ENCODE data around the gene ZIC4.

The ZIC4 gene

DNA sequence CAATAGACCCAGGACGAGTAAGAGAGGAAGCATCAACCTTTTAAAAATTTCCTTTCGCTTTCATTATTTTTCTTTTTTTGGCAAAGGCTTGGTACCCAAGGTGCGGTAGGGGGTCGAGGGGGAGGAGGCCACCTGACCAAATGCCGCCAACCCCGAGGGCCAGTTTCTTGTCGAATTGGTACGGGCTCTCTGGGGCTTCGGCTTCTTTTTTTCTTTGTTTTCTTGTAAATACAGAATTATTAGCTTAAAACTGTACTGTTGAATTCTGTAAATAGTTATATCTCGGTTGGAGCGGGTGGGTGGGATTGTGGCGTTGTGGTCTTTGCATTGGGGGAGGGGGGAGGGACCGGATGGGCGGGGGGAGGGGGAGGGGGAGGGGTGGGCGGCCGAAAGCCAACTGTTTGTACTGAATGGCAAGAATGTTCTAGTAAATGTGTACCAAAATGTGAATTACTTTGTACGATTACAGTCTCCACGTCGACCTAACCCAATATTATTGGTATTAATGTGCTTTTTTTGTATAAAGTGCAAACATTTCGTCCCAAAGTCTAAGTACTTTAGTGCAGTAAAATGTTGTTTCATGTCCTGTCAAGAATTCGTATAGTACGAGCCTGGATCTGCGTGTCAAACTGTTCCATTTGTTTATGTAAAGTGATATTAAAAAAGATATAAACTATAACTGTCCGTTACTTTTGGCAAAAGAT is 7.5 kb upstream of the ZIC4 start (continued):
- no peak for TF ChIP-seq PATZ1 (CRISPR knock-in tag; IDR thresholded peaks at IDR 0.05; ENCODE audit: borderline replicate concordance)

GRCh38 chr3:147412917-147413685 is 6.8 kb upstream of the ZIC4 start:
- ATAC-seq: no peak
- no peak for TF ChIP-seq ZNF8 (CRISPR knock-in tag; IDR thresholded peaks at IDR 0.05)
- no peak for TF ChIP-seq CREB5 (CRISPR knock-in tag; IDR thresholded peaks at IDR 0.05; ENCODE audit: low read depth)
- TF ChIP-seq ZC3H10 (CRISPR knock-in tag; IDR thresholded peaks at IDR 0.05): no peak
- no peak for TF ChIP-seq PATZ1 (CRISPR knock-in tag; IDR thresholded peaks at IDR 0.05; ENCODE audit: borderline replicate concordance)
- no peak for TF ChIP-seq ARNTL (CRISPR knock-in tag; IDR thresholded peaks at IDR 0.05; ENCODE audit: borderline replicate concordance, low read depth)
- no peak for TF ChIP-seq OSR1 (CRISPR knock-in tag; IDR thresholded peaks at IDR 0.05)

DNA sequence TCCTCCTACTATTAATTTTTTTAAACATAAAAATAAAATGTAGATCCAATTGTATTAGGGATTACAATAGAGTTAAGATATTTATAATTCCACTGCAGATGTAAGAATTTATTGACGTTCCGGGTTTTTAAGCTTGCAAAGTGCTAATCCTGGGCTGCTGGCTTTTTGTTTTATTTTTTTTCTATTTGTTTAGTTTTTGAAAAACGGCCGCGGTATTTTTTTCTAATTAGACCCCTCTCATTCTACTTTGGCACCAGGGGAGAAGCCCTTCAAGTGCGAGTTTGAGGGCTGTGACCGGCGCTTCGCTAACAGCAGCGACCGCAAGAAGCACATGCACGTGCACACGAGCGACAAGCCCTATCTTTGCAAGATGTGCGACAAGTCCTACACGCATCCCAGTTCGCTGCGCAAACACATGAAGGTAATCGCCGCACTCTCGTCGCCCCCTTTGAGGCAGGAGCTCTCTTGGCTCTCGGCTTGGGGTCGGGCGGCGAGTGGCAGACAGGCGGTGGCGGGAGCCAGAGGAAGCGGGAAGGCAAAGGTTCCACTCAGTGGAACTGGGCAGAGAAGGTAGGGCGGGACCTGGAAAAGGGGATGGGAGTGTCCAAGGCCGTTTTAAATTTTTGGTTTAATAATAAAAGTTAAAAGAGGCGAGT is 6.0 kb upstream of the ZIC4 start:
- no peak for TF ChIP-seq GLIS3 (CRISPR knock-in tag; IDR thresholded peaks at IDR 0.05)
- TF ChIP-seq, protein P1, sequence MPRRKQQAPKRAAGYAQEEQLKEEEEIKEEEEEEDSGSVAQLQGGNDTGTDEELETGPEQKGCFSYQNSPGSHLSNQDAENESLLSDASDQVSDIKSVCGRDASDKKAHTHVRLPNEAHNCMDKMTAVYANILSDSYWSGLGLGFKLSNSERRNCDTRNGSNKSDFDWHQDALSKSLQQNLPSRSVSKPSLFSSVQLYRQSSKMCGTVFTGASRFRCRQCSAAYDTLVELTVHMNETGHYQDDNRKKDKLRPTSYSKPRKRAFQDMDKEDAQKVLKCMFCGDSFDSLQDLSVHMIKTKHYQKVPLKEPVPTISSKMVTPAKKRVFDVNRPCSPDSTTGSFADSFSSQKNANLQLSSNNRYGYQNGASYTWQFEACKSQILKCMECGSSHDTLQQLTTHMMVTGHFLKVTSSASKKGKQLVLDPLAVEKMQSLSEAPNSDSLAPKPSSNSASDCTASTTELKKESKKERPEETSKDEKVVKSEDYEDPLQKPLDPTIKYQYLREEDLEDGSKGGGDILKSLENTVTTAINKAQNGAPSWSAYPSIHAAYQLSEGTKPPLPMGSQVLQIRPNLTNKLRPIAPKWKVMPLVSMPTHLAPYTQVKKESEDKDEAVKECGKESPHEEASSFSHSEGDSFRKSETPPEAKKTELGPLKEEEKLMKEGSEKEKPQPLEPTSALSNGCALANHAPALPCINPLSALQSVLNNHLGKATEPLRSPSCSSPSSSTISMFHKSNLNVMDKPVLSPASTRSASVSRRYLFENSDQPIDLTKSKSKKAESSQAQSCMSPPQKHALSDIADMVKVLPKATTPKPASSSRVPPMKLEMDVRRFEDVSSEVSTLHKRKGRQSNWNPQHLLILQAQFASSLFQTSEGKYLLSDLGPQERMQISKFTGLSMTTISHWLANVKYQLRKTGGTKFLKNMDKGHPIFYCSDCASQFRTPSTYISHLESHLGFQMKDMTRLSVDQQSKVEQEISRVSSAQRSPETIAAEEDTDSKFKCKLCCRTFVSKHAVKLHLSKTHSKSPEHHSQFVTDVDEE (CRISPR knock-in tag; IDR thresholded peaks at IDR 0.05): no peak
- no peak for TF ChIP-seq TOX (CRISPR knock-in tag; IDR thresholded peaks at IDR 0.05; ENCODE audit: borderline replicate concordance)
- TF ChIP-seq ZNF70 (CRISPR knock-in tag; IDR thresholded peaks at IDR 0.05): no peak
- no peak for ATAC-seq

DNA sequence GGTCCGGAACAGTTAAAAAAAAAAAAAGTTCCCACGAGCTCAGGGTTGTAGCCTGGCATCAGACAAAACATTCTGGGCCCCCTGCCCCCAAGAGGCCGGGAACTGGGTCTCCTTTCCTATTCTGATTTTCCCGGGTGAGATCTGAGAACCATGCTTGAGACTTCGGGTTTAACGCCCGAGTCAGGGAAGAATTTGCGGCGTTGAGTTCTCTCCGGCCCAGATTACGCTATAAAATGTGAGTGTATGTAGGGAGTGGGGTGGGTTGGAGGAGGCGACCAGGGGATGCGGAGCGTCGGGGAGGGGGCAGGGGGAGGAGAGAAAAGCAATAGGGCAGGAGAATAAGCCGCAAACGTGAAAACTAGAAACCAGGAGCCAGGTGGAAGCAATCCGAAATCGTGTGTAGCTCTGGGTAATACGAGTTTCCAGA is 5.5 kb upstream of the ZIC4 start:
- no peak for ATAC-seq
- TF ChIP-seq ZNF8 (CRISPR knock-in tag; IDR thresholded peaks at IDR 0.05): no peak
- no peak for TF ChIP-seq ISL1 (CRISPR knock-in tag; IDR thresholded peaks at IDR 0.05)
- TF ChIP-seq ZNF565 (CRISPR knock-in tag; conservative IDR thresholded peaks at IDR 0.05; ENCODE audit: low read depth): no peak
- no peak for TF ChIP-seq TOX (CRISPR knock-in tag; IDR thresholded peaks at IDR 0.05; ENCODE audit: borderline replicate concordance)
- TF ChIP-seq, protein P1 (CRISPR knock-in tag; IDR thresholded peaks at IDR 0.05): no peak
- no peak for TF ChIP-seq PATZ1 (CRISPR knock-in tag; IDR thresholded peaks at IDR 0.05; ENCODE audit: borderline replicate concordance)
- TF ChIP-seq ZNF70 (CRISPR knock-in tag; IDR thresholded peaks at IDR 0.05): no peak
- TF ChIP-seq SNAI2 (CRISPR knock-in tag; IDR thresholded peaks at IDR 0.05): no peak
- no peak for TF ChIP-seq ZC3H10 (CRISPR knock-in tag; IDR thresholded peaks at IDR 0.05)
